Body of pancreas (tissue), 4 donors: ENCODE results near the gene HABP4.

ENCODE experiments used
- CTCF ChIP-seq, 7 experiments: fragments of 450-650 bp in 4 of 7; fragments of 200-600 bp in 3 of 7; sonication (generic) in 3 of 7; IDR thresholded peaks; one replicate each; pipeline ENCODE4 v1.5.1; 2016 to 2019; ENCODE audit warnings: antibody characterized with exemption in 7 of 7
- POLR2A ChIP-seq, 3 donors: fragments of 450-650 bp; IDR thresholded peaks; one replicate each; pipeline ENCODE4 v1.6.1; 2016; ENCODE audit warnings: antibody characterized with exemption in 3 of 3, mild to moderate bottlenecking in 2 of 3

GRCh38 chr9:96418920-96419690 lies 30.9 kb upstream of the HABP4 start:
- TF ChIP-seq CTCF (IDR thresholded peaks at IDR 0.05) = peak in 1 of 7 experiments; percentile 12
- peak; percentile 50 to 79 (median 76) for TF ChIP-seq POLR2A (IDR thresholded peaks at IDR 0.05)
